Endometrium (tissue), 2 donors: ENCODE data around the gene USP54.
"Not testable (repeated sequence)": the region's sequence is repeated elsewhere in the genome, so short reads cannot be mapped to it uniquely, and the experiment has no call there.

ENCODE experiments used
- FAIRE-seq: peaks from 2 replicates; lab custom pipeline; 2012; peaks lifted over from hg19 to GRCh38; lab: Jason Lieb, UNC
- donor health status: control.
- donor health status: control.

The USP54 gene

GRCh38 chr10:73586583-73586984, 4.6 kb downstream of the USP54 start:
- FAIRE-seq: peak; percentile 95

- FAIRE-seq: no peak
Observed at GRCh38 chr10:73585327-73585726, 5.8 kb downstream of the USP54 start.

GRCh38 chr10:73584737-73585136, 6.4 kb downstream of the USP54 start:
- no peak for FAIRE-seq

- FAIRE-seq: no peak
Observed at GRCh38 chr10:73581918-73582317, 9.2 kb downstream of the USP54 start.

- not testable (repeated sequence) for FAIRE-seq
Observed at GRCh38 chr10:73578927-73579326, 12.2 kb downstream of the USP54 start.

- no peak for FAIRE-seq
Observed at GRCh38 chr10:73577788-73578187, 13.4 kb downstream of the USP54 start.

- no peak for FAIRE-seq
Observed at GRCh38 chr10:73576890-73577591, 14.1 kb downstream of the USP54 start.

GRCh38 chr10:73576178-73576889, 14.8 kb downstream of the USP54 start:
- FAIRE-seq: peak; percentile 79

GRCh38 chr10:73567025-73567424, 24.1 kb downstream of the USP54 start:
- not testable (repeated sequence) for FAIRE-seq

GRCh38 chr10:73561192-73561591, 29.9 kb downstream of the USP54 start:
- FAIRE-seq: no peak

GRCh38 chr10:73559590-73559989, 31.6 kb downstream of the USP54 start:
- FAIRE-seq: no peak

GRCh38 chr10:73556855-73557254, 34.3 kb downstream of the USP54 start:
- FAIRE-seq: no peak

GRCh38 chr10:73554721-73555120, 36.4 kb downstream of the USP54 start:
- FAIRE-seq: no peak

- no peak for FAIRE-seq
Observed at GRCh38 chr10:73553761-73554160, 37.4 kb downstream of the USP54 start.

GRCh38 chr10:73552819-73553715, 38.1 kb downstream of the USP54 start:
- no peak for FAIRE-seq

- no peak for FAIRE-seq
Observed at GRCh38 chr10:73551515-73551914, 39.6 kb downstream of the USP54 start.

- FAIRE-seq: no peak
Observed at GRCh38 chr10:73545357-73545756, 45.8 kb downstream of the USP54 start.

GRCh38 chr10:73537709-73538108, 53.4 kb downstream of the USP54 start:
- FAIRE-seq: no peak

- FAIRE-seq: no peak
Observed at GRCh38 chr10:73537288-73537687, 53.9 kb downstream of the USP54 start.

- FAIRE-seq: no peak
Observed at GRCh38 chr10:73534857-73535256, 56.3 kb downstream of the USP54 start.

GRCh38 chr10:73529089-73529832, 61.9 kb downstream of the USP54 start:
- peak; percentile 48 for FAIRE-seq

GRCh38 chr10:73522263-73522662, 68.9 kb downstream of the USP54 start:
- no peak for FAIRE-seq
